ENCODE measurements around the gene ABL1. TPM values are rescaled to one million over a fixed set of nuclear protein-coding genes. Genes with fewer than 3 reads are reported as not detected.

Gene ABL1
- total and polyA plus RNA-seq, 2 of the 13 experiments (the other 11 are each of a cell fraction or from before 2014, with no cell fraction given): 10.8 to 20.4 TPM

DNA sequence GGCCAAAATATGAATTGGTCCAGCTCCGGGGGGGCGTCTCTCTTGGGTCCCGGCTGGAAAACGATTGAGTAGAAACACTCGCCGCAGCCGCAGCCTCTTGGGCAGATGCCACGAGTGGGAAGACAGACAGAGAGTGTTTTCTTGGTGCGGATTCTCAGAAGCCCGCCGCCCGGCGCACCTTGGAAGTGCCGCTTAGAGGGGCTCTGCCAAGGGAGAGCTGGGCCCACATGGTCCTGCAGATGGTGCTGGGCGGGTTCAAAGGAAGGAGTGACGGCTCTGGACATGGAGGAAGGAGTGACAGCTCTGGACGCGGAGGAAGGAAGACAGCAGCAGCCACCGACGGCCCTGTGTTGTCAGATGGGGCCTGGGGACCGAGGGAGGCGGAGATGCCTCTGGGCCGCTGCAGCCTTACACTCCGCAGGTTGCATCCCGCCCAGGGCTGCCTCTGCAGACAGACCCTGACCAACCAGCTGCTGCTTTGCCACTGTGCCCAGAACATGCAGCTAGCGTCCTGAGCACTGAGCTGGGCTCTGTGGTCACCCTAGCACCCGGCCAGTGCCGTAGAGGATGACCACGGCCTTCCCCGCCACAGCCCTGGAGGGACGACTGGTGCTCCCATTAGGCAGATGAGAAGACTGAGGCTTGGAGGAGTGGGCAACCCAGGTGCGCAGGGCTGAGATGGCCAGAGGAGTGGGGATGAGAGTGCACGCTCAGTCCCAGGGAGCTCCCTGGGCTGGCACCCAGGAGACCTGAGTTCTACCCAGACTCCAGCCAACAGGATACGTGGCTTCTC, 82.3 kb downstream of the ABL1 start:
- BruUV-seq (replicated peaks): no TSS peak
- Histone ChIP-seq H4K20me1 (ENCODE audit: insufficient read depth, low read length) (no peaks in the 10 kb centered on the region), H3K27me3 (ENCODE audit: control insufficient read depth in 1 of 2, insufficient read depth in 2 of 2, low read length in 2 of 2) (peaks cover 43 to 99% of the 10 kb centered on the region in 2 experiments), H3K9me3 (ENCODE audit: low read length) (no peaks in the 10 kb centered on the region), H3K36me3 (replicated peaks in 1 of 2; ENCODE audit: control insufficient read depth in 1 of 2, insufficient read depth in 2 of 2, low read length in 2 of 2) (no peaks in the 10 kb centered on the region), H3K9ac (ENCODE audit: insufficient read depth, low read depth, low read length) (no peak overlapping the region), H3K4me3 (replicated peaks in 1 of 3; ENCODE audit: insufficient read depth in 1 of 3, low read depth in 2 of 3, low read length in 3 of 3) (no peak overlapping the region), H3K4me1 (ENCODE audit: insufficient read depth, low read length) (peaks cover 9% of the 10 kb centered on the region; the same call in 1 of the 2 replicates), H2AFZ (ENCODE audit: low read length) (no peak overlapping the region), H3K79me2 (ENCODE audit: insufficient read depth, low read length) (no peaks in the 10 kb centered on the region), H3K4me2 (ENCODE audit: low read depth, low read length) (no peak overlapping the region), H3K27ac (ENCODE audit: extremely low read length, insufficient read depth, low read length) (no peak overlapping the region)
- intact Hi-C loops (cut with micrococcal nuclease; ENCODE audit: unreplicated experiment): no loop called here
- DNase-seq (ENCODE audit: low spot score): no peak
- 29% methylated on average over 13 of the region's 34 CpGs for WGBS (ENCODE audit: low lambda C conversion rate)
- no peak for FAIRE-seq
- ChIA-PET POLR2A (no interaction called here), CTCF (ENCODE audit: low intra/inter-chr PET ratio, low total read pairs) (no interaction called here)
- ATAC-seq: no peak
- in situ Hi-C loops (cut with HindIII; ENCODE audit: extremely low pct_ligation_motif_present, low pct_unique_long_range_greater_than_20kb): no loop called here
- TF ChIP-seq PTBP1 (IDR thresholded peaks at IDR 0.05; ENCODE audit: low read depth, low read length, poor library complexity, severe bottlenecking) (no peak), SMYD3 (CRISPR knock-in tag; IDR thresholded peaks at IDR 0.05) (no peak), ZNF629 (CRISPR knock-in tag; conservative IDR thresholded peaks at IDR 0.05) (peak; percentile 72)

DNA sequence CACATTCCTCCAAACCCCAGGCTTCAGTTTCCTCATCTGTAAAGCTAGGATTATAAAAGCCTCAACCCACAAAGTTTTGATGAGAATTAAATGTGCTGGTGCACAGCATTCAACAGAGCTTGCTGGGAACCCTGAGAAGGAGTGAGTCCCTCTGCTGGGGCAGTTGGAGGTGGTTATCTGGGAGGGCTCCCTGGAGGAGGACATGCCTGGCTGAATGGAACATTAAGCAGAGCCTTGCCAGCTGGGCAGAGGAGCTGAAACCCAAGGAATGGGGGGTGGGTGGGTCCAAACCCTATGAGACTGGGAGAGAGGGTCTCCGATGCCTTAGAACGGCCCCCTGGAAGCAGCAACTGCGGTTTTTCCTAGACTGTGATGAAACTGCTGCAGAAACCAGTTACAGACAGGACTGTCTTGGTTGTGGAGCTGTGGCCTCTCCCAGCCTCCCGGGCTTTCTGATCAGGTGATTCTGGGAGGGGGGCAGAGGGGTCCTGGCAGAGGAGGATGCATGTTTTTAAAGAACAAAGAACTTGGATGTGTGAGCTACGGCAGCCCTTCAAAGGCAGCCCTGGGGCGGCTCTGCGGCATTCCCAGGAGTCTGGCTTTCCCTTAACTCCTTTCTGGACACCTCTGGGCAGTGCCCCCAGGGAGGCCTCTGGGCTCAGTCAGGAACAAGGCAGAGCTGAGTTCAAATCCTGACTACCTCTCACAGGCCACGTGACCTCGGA, 83.2 kb downstream of the ABL1 start:
- ChIA-PET CTCF (ENCODE audit: low intra/inter-chr PET ratio, low total read pairs) (no interaction called here), POLR2A (no interaction called here)
- Histone ChIP-seq H3K27ac (ENCODE audit: extremely low read length, insufficient read depth, low read length) (no peak overlapping the region), H3K4me3 (replicated peaks in 1 of 3; ENCODE audit: insufficient read depth in 1 of 3, low read depth in 2 of 3, low read length in 3 of 3) (no peak overlapping the region), H3K79me2 (ENCODE audit: insufficient read depth, low read length) (no peaks in the 10 kb centered on the region), H3K4me2 (ENCODE audit: low read depth, low read length) (no peak overlapping the region), H3K9me3 (ENCODE audit: low read length) (no peaks in the 10 kb centered on the region), H3K9ac (ENCODE audit: insufficient read depth, low read depth, low read length) (no peak overlapping the region), H4K20me1 (ENCODE audit: insufficient read depth, low read length) (no peaks in the 10 kb centered on the region), H3K36me3 (replicated peaks in 1 of 2; ENCODE audit: control insufficient read depth in 1 of 2, insufficient read depth in 2 of 2, low read length in 2 of 2) (no peaks in the 10 kb centered on the region), H3K27me3 (ENCODE audit: control insufficient read depth in 1 of 2, insufficient read depth in 2 of 2, low read length in 2 of 2) (peaks cover 46 to 99% of the 10 kb centered on the region in 2 experiments), H2AFZ (ENCODE audit: low read length) (no peak overlapping the region), H3K4me1 (ENCODE audit: insufficient read depth, low read length) (peaks cover 9% of the 10 kb centered on the region; the same call in 1 of the 2 replicates)
- DNase-seq (ENCODE audit: low spot score) (no peak), ATAC-seq (no peak), FAIRE-seq (no peak)
- in situ Hi-C loops (cut with HindIII; ENCODE audit: extremely low pct_ligation_motif_present, low pct_unique_long_range_greater_than_20kb) (no loop called here), intact Hi-C loops (cut with micrococcal nuclease; ENCODE audit: unreplicated experiment) (no loop called here)
- no TSS peak for BruUV-seq (replicated peaks)
- WGBS (ENCODE audit: low lambda C conversion rate): 71% methylated on average over 4 of the region's 9 CpGs
- TF ChIP-seq RBAK (CRISPR knock-in tag; IDR thresholded peaks at IDR 0.05) (no peak), ZKSCAN8 (CRISPR knock-in tag; IDR thresholded peaks at IDR 0.05; ENCODE audit: borderline replicate concordance) (no peak), MTF2 (CRISPR knock-in tag; IDR thresholded peaks at IDR 0.05; ENCODE audit: borderline replicate concordance) (no peak), ZNF549 (CRISPR knock-in tag; IDR thresholded peaks at IDR 0.05) (no peak)
- TF ChIP-seq, protein P1, sequence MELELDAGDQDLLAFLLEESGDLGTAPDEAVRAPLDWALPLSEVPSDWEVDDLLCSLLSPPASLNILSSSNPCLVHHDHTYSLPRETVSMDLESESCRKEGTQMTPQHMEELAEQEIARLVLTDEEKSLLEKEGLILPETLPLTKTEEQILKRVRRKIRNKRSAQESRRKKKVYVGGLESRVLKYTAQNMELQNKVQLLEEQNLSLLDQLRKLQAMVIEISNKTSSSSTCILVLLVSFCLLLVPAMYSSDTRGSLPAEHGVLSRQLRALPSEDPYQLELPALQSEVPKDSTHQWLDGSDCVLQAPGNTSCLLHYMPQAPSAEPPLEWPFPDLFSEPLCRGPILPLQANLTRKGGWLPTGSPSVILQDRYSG (CRISPR knock-in tag; IDR thresholded peaks at IDR 0.05): no peak
- TF ChIP-seq, protein P2, sequence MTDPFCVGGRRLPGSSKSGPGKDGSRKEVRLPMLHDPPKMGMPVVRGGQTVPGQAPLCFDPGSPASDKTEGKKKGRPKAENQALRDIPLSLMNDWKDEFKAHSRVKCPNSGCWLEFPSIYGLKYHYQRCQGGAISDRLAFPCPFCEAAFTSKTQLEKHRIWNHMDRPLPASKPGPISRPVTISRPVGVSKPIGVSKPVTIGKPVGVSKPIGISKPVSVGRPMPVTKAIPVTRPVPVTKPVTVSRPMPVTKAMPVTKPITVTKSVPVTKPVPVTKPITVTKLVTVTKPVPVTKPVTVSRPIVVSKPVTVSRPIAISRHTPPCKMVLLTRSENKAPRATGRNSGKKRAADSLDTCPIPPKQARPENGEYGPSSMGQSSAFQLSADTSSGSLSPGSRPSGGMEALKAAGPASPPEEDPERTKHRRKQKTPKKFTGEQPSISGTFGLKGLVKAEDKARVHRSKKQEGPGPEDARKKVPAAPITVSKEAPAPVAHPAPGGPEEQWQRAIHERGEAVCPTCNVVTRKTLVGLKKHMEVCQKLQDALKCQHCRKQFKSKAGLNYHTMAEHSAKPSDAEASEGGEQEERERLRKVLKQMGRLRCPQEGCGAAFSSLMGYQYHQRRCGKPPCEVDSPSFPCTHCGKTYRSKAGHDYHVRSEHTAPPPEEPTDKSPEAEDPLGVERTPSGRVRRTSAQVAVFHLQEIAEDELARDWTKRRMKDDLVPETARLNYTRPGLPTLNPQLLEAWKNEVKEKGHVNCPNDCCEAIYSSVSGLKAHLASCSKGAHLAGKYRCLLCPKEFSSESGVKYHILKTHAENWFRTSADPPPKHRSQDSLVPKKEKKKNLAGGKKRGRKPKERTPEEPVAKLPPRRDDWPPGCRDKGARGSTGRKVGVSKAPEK (CRISPR knock-in tag; IDR thresholded peaks at IDR 0.05; ENCODE audit: borderline replicate concordance): no peak

All from HepG2 (cell line).